BE2C (cell line): ENCODE results near the gene JARID2.
"Not testable (repeated sequence)": the region's sequence is repeated elsewhere in the genome, so short reads cannot be mapped to it uniquely, and the experiment has no call there.

ENCODE experiments used
- DNase-seq: peaks from one replicate; pipeline ENCODE4 v3.0.0-alpha.2; 2020
- H3K27me3 ChIP-seq: fragments of 250-450 bp; sonication (Bioruptor Pico); 2 replicates; pipeline ENCODE4 v1.5.1; 2020; ENCODE audit warnings: mild to moderate bottlenecking
- H3K36me3 ChIP-seq: fragments of 250-450 bp; sonication (Bioruptor Pico); 2 replicates; pipeline ENCODE4 v1.5.1; 2020; ENCODE audit warnings: mild to moderate bottlenecking
- H3K4me1 ChIP-seq: fragments of 250-450 bp; sonication (Bioruptor Pico); 2 replicates; pipeline ENCODE4 v1.5.1; 2020
- H3K4me3 ChIP-seq: 2 replicates; pipeline ENCODE4 v1.5.1; 2011; ENCODE audit warnings: low read depth, low read length
- H3K9me3 ChIP-seq: fragments of 250-450 bp; sonication (Bioruptor Pico); 2 replicates; pipeline ENCODE4 v1.5.1; 2020
- TF ChIP-seq, protein P1 (sequence below): IDR thresholded peaks from 2 replicates; pipeline ENCODE4 v1.5.1; 2012; ENCODE audit warnings: mild to moderate bottlenecking, low read depth, low read length

Gene JARID2

DNA sequence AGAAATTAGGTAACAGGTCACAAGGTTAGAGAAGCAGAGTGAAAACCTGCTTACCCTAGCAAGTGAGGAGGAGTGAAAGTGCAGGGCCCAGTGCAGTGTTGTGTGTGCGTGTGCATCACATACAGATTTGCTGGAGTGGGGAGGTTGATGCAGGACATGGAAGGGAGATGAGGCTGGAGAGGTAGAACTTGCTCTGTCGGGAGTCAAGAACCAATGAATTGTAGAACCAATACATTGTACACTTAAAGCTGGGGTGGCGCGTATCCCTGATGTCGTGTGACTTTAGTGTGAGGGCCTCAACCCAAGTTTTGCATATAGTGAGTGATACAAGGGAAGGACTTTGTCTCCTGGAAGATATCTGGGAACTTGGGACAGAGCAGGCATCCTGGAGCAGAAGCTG is 48.6 kb downstream of the JARID2 start:
- TF ChIP-seq, protein P1, sequence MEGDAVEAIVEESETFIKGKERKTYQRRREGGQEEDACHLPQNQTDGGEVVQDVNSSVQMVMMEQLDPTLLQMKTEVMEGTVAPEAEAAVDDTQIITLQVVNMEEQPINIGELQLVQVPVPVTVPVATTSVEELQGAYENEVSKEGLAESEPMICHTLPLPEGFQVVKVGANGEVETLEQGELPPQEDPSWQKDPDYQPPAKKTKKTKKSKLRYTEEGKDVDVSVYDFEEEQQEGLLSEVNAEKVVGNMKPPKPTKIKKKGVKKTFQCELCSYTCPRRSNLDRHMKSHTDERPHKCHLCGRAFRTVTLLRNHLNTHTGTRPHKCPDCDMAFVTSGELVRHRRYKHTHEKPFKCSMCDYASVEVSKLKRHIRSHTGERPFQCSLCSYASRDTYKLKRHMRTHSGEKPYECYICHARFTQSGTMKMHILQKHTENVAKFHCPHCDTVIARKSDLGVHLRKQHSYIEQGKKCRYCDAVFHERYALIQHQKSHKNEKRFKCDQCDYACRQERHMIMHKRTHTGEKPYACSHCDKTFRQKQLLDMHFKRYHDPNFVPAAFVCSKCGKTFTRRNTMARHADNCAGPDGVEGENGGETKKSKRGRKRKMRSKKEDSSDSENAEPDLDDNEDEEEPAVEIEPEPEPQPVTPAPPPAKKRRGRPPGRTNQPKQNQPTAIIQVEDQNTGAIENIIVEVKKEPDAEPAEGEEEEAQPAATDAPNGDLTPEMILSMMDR: no peak
- Histone ChIP-seq H3K4me3 (no peak overlapping the region), H3K36me3 (no peaks in the 10 kb centered on the region), H3K4me1 (peaks cover 4% of the 10 kb centered on the region), H3K27me3 (no peaks in the 10 kb centered on the region), H3K9me3 (no peaks in the 10 kb centered on the region)
- DNase-seq: no peak

DNA sequence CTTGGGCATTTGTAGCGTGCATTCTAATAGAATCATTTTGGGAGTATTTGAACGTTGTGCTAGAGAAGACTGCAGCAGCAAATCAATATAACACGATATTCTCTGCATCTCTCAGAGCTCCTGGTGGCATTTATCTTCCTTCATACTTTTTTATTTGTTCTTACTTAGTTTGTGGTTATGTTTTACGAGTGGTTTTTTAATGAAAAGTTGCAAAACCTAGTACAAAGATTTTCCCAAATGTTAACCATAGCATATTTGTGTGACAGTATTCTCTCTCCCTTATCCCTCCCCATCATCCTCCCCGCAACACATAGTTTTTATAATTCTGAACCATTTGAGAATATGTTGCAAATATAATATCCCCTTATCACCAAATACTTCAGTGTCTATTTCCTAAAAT is 50.4 kb downstream of the JARID2 start:
- no peaks in the 10 kb centered on the region for H3K9me3 ChIP-seq
- no peaks in the 10 kb centered on the region for H3K27me3 ChIP-seq
- peaks cover 4% of the 10 kb centered on the region for H3K4me1 ChIP-seq
- H3K4me3 ChIP-seq: no peak overlapping the region
- DNase-seq: no peak
- H3K36me3 ChIP-seq: no peaks in the 10 kb centered on the region
- TF ChIP-seq, protein P1: no peak

DNA sequence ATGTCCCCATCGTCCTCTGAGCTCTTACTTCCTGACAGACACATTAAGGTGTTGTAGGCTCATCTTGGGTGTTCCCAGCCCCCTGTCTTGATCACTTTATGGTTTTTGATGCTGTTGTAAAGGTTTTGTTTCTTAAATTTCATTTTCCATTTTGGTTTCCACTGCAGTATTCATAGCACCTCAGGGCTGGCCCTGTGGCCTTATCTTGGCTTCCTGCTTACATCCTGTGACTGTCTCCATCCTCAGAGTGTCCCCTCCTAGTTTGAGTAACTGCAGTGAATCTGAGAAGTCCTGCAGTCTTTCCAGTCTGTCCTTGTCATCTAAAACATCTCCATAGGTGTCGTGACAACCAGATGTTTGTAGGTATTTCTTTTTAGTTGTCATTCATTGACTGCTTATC is 50.9 kb downstream of the JARID2 start:
- Histone ChIP-seq H3K4me1 (peaks cover 4% of the 10 kb centered on the region), H3K27me3 (no peaks in the 10 kb centered on the region), H3K36me3 (no peaks in the 10 kb centered on the region), H3K9me3 (no peaks in the 10 kb centered on the region), H3K4me3 (no peak overlapping the region)
- DNase-seq: no peak
- TF ChIP-seq, protein P1: no peak

DNA sequence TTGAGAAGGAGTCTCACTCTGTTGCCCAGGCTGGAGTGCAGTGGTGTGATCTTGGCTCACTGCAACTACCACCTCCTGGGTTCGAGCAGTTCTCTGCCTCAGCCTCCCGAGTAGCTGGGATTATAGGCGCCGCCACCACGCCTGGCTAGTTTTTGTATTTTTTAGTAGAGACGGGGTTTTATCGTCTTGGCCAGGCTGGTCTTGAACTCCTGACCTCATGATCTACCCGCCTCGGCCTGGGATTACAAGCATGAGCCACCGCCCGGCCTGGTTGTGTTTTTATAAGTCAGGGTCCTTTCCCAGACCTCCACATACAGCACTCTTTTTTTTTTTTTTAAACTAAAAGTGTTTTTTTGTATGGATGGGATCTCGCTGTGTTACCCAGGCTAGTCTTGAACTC is 51.3 kb downstream of the JARID2 start:
- not testable (repeated sequence) for H3K4me1 ChIP-seq, H3K36me3 ChIP-seq, H3K9me3 ChIP-seq, DNase-seq, H3K27me3 ChIP-seq, H3K4me3 ChIP-seq

DNA sequence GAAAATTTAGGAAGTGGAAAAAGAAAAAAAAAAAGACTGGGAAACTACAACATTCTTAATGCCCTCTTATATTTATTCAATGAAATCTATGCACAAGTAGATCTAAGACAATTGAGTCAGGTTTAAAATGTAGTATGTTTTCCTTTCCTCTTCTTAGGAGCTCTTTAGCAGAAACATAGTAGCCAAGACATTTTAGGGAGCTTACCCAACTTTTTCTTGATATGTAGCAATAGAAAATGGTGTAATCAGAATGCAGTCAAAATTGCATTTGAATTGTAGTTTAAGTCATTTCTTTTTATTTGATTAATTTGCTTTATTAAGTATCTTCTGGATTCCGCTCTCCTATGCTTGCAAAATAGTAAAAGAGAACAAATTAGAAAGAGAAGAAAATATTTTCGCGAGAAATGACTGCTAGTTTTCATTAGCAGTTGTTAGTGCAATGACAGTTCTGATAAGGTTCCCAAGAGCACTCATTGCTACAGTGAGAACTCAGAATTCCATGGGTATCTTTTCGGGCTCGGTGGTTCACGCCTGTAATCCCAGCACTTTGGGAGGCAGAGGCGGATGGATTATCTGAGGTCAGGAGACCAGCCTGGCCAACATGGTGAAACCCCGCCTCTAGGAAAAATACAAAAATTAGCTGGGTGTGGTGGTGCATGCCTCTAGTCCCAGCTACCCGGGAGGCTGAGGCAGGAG is 52.2 kb downstream of the JARID2 start:
- TF ChIP-seq, protein P1: no peak
- Histone ChIP-seq H3K4me3 (no peak overlapping the region), H3K4me1 (peaks cover 4% of the 10 kb centered on the region), H3K27me3 (no peaks in the 10 kb centered on the region), H3K36me3 (no peaks in the 10 kb centered on the region), H3K9me3 (no peaks in the 10 kb centered on the region)
- no peak for DNase-seq

DNA sequence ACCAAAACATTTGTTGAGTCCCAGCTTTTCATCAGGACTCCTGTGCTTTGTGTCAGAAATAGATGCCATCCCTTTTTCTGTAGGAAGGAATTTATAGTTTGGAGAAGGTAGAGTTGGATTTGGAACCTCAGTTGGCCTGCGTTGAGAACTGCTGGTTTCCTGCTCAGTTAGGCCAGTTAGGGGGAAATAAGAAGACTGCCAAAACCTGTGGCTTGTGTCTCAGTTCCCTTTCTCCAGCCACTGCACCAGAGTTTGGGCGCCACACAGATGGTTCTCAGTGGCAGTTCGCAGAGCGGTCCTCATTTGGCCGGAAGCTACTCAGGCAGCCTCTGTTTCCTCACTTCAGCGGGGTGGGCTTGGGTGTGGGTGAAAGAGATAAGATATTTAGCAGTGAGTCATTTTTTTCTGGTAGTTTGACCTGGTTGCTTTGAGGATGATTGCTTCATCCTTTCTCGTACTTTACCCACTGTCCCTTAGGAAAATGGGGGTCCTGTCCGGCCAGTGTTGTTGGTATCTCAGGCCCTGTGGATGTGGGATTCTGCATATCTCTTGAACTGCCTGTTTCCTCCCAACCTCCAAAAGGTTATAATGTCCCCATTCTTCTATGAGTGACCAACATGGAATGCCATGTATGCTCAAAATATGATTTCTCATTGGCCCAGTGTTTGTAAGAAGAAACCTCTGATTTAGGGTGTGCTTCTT is 53.7 kb downstream of the JARID2 start:
- no peak overlapping the region for H3K4me3 ChIP-seq
- H3K36me3 ChIP-seq: no peaks in the 10 kb centered on the region

More for the DNA sequence above, 53.7 kb downstream of the JARID2 start:
- DNase-seq: no peak
- H3K4me1 ChIP-seq: peaks cover 13% of the 10 kb centered on the region
- TF ChIP-seq, protein P1: no peak
- H3K9me3 ChIP-seq: no peaks in the 10 kb centered on the region
- H3K27me3 ChIP-seq: no peaks in the 10 kb centered on the region
